Activated CD8-positive, alpha-beta memory T cell treated with anti-CD3 and anti-CD28 coated beads, Interleukin-2, amount 10 ng/mL, durations not matched to agents 7 days and 5 days (primary cell): ENCODE measurements around the gene PTPRN2. TPM values are rescaled to one million over a fixed set of nuclear protein-coding genes. Genes with fewer than 3 reads are reported as not detected.
"Not testable (repeated sequence)": the region's sequence is repeated elsewhere in the genome, so short reads cannot be mapped to it uniquely, and the experiment has no call there.

Source experiments
- ATAC-seq: fragments of 150-1000 bp; cut with Tn5 transposase; one replicate; pipeline ENCODE4 v1.10.0; 2021; ENCODE audit warnings: moderate library complexity
- CTCF ChIA-PET: fragments of 350-600 bp; sonication (Branson Sonifier 250); formaldehyde crosslinking; loops from one replicate; lab custom pipeline; 2021; ENCODE audit warnings: antibody characterized with exemption; lab: Charles Lee
- DNase-seq: peaks from one replicate; pipeline ENCODE4 v3.0.0-alpha.2; 2020
- H3K27ac Mint-ChIP-seq: one replicate; pipeline ENCODE4 v1.8.0; 2021; ENCODE audit warnings: mild to moderate bottlenecking, mixed read lengths
- H3K27me3 Mint-ChIP-seq: one replicate; pipeline ENCODE4 v1.8.0; 2021; ENCODE audit warnings: mixed read lengths
- H3K36me3 Mint-ChIP-seq: one replicate; pipeline ENCODE4 v1.8.0; 2021; ENCODE audit warnings: mild to moderate bottlenecking, mixed read lengths
- H3K4me1 Mint-ChIP-seq: one replicate; pipeline ENCODE4 v1.8.0; 2021; ENCODE audit warnings: mixed read lengths
- H3K4me3 Mint-ChIP-seq: one replicate; pipeline ENCODE4 v1.8.0; 2021; ENCODE audit warnings: mild to moderate bottlenecking, moderate library complexity, mixed read lengths
- H3K9me3 Mint-ChIP-seq: one replicate; pipeline ENCODE4 v1.8.0; 2022; ENCODE audit warnings: low read depth, mixed read lengths
- total RNA-seq, 2 experiments: library from RNA; stranded (reverse); gene quantifications; one replicate each; pipeline ENCODE4 v1.2.3, GENCODE V29; 2021

PTPRN2 gene
- total RNA-seq, 2 experiments from 2014 or later, result 3.2 to 5.7 TPM

- CTCF ChIA-PET, result no interaction called here
- no peaks in the 10 kb centered on the region for H3K9me3 Mint-ChIP-seq
- ATAC-seq, result no peak
- H3K4me3 Mint-ChIP-seq, result no peak overlapping the region
- no peak for DNase-seq
- H3K27ac Mint-ChIP-seq, result no peak overlapping the region
- no peaks in the 10 kb centered on the region for H3K36me3 Mint-ChIP-seq
- H3K27me3 Mint-ChIP-seq, result no peaks in the 10 kb centered on the region
- no peaks in the 10 kb centered on the region for H3K4me1 Mint-ChIP-seq
Observed at GRCh38 chr7:157784041-157784835, 803.4 kb downstream of the PTPRN2 start.

- CTCF ChIA-PET, result no interaction called here
- no peak for DNase-seq
- Mint-ChIP-seq H3K9me3 (no peaks in the 10 kb centered on the region), H3K4me1 (no peaks in the 10 kb centered on the region), H3K36me3 (no peaks in the 10 kb centered on the region), H3K4me3 (no peak overlapping the region), H3K27me3 (peaks cover under 1% of the 10 kb centered on the region), H3K27ac (no peak overlapping the region)
- no peak for ATAC-seq
Observed at GRCh38 chr7:157782041-157782440, 805.6 kb downstream of the PTPRN2 start.

GRCh38 chr7:157780721-157781120 lies 806.9 kb downstream of the PTPRN2 start:
- Mint-ChIP-seq H3K36me3 (no peaks in the 10 kb centered on the region), H3K4me1 (no peaks in the 10 kb centered on the region), H3K4me3 (no peak overlapping the region), H3K27me3 (peaks cover 3% of the 10 kb centered on the region), H3K27ac (no peak overlapping the region), H3K9me3 (no peaks in the 10 kb centered on the region)
- DNase-seq (no peak), ATAC-seq (no peak)
- CTCF ChIA-PET, result no interaction called here

GRCh38 chr7:157780312-157780711 lies 807.3 kb downstream of the PTPRN2 start:
- Mint-ChIP-seq H3K27me3 (peaks cover 3% of the 10 kb centered on the region), H3K4me3 (no peak overlapping the region), H3K9me3 (no peaks in the 10 kb centered on the region), H3K4me1 (no peaks in the 10 kb centered on the region), H3K27ac (no peak overlapping the region), H3K36me3 (no peaks in the 10 kb centered on the region)
- DNase-seq (no peak), ATAC-seq (no peak)
- CTCF ChIA-PET, result no interaction called here

- CTCF ChIA-PET, result no interaction called here
- Mint-ChIP-seq H3K4me1 (no peaks in the 10 kb centered on the region), H3K27me3 (peaks cover 3% of the 10 kb centered on the region), H3K27ac (no peak overlapping the region), H3K36me3 (no peaks in the 10 kb centered on the region), H3K4me3 (no peak overlapping the region), H3K9me3 (no peaks in the 10 kb centered on the region)
- ATAC-seq (no peak), DNase-seq (no peak)
Observed at GRCh38 chr7:157779206-157779605, 808.4 kb downstream of the PTPRN2 start.

- H3K27ac Mint-ChIP-seq, H3K27me3 Mint-ChIP-seq, H3K4me3 Mint-ChIP-seq, H3K36me3 Mint-ChIP-seq, H3K9me3 Mint-ChIP-seq, DNase-seq, ATAC-seq, H3K4me1 Mint-ChIP-seq, CTCF ChIA-PET: not testable (repeated sequence)
Observed at GRCh38 chr7:157777194-157777762, 810.3 kb downstream of the PTPRN2 start.

GRCh38 chr7:157775560-157776332 lies 811.9 kb downstream of the PTPRN2 start:
- ATAC-seq, result no peak
- no peaks in the 10 kb centered on the region for H3K4me1 Mint-ChIP-seq

GRCh38 chr7:157775021-157775559 lies 812.5 kb downstream of the PTPRN2 start:
- Mint-ChIP-seq H3K36me3 (no peaks in the 10 kb centered on the region), H3K27ac (no peak overlapping the region), H3K27me3 (peaks cover 3% of the 10 kb centered on the region), H3K9me3 (peaks cover 7% of the 10 kb centered on the region), H3K4me1 (no peaks in the 10 kb centered on the region), H3K4me3 (no peak overlapping the region)
- DNase-seq (no peak), ATAC-seq (no peak)
- CTCF ChIA-PET, result no interaction called here

More at GRCh38 chr7:157775560-157776332, 811.9 kb downstream of the PTPRN2 start:
- Mint-ChIP-seq H3K27me3 (peaks cover 3% of the 10 kb centered on the region), H3K36me3 (no peaks in the 10 kb centered on the region), H3K4me3 (no peak overlapping the region), H3K9me3 (peaks cover 7% of the 10 kb centered on the region), H3K27ac (no peak overlapping the region)
- CTCF ChIA-PET, result no interaction called here
- DNase-seq, result no peak

GRCh38 chr7:157774495-157774894 lies 813.1 kb downstream of the PTPRN2 start:
- no peak for DNase-seq
- ATAC-seq, result no peak
- no peaks in the 10 kb centered on the region for H3K4me1 Mint-ChIP-seq
- peaks cover 3% of the 10 kb centered on the region for H3K27me3 Mint-ChIP-seq
- no peak overlapping the region for H3K27ac Mint-ChIP-seq
- CTCF ChIA-PET, result no interaction called here
- H3K4me3 Mint-ChIP-seq, result no peak overlapping the region
- peaks cover 7% of the 10 kb centered on the region for H3K9me3 Mint-ChIP-seq
- no peaks in the 10 kb centered on the region for H3K36me3 Mint-ChIP-seq

GRCh38 chr7:157773361-157773760 lies 814.3 kb downstream of the PTPRN2 start:
- H3K36me3 Mint-ChIP-seq, result no peaks in the 10 kb centered on the region
- peak overlapping the region; percentile 8 for H3K27ac Mint-ChIP-seq
- DNase-seq, result no peak
- no peaks in the 10 kb centered on the region for H3K4me1 Mint-ChIP-seq
- no peak for ATAC-seq
- no peak overlapping the region for H3K4me3 Mint-ChIP-seq
- peaks cover 7% of the 10 kb centered on the region for H3K9me3 Mint-ChIP-seq
- CTCF ChIA-PET, result no interaction called here
- peaks cover 3% of the 10 kb centered on the region for H3K27me3 Mint-ChIP-seq

- ATAC-seq, result no peak
- DNase-seq, result no peak
- Mint-ChIP-seq H3K36me3 (no peaks in the 10 kb centered on the region), H3K4me1 (no peaks in the 10 kb centered on the region), H3K27me3 (peaks cover 3% of the 10 kb centered on the region), H3K9me3 (peaks cover 7% of the 10 kb centered on the region), H3K4me3 (no peak overlapping the region), H3K27ac (no peak overlapping the region)
- CTCF ChIA-PET, result no interaction called here
Observed at GRCh38 chr7:157772486-157773130, 815.0 kb downstream of the PTPRN2 start.

GRCh38 chr7:157771689-157772088 lies 815.9 kb downstream of the PTPRN2 start:
- no peak for ATAC-seq
- Mint-ChIP-seq H3K27me3 (no peaks in the 10 kb centered on the region), H3K9me3 (peaks cover 7% of the 10 kb centered on the region), H3K36me3 (no peaks in the 10 kb centered on the region), H3K27ac (no peak overlapping the region), H3K4me3 (no peak overlapping the region), H3K4me1 (no peaks in the 10 kb centered on the region)
- CTCF ChIA-PET, result no interaction called here
- DNase-seq, result no peak

GRCh38 chr7:157770716-157771320 lies 816.8 kb downstream of the PTPRN2 start:
- Mint-ChIP-seq H3K36me3 (no peaks in the 10 kb centered on the region), H3K4me3 (no peak overlapping the region), H3K27ac (no peak overlapping the region), H3K4me1 (no peaks in the 10 kb centered on the region), H3K9me3 (peaks cover 12% of the 10 kb centered on the region), H3K27me3 (no peaks in the 10 kb centered on the region)
- DNase-seq, result no peak
- no peak for ATAC-seq
- CTCF ChIA-PET, result no interaction called here
